Stimulated activated CD4-positive, alpha-beta T cell treated with anti-CD3 and anti-CD28 coated beads, Interleukin-2, amount 100 ng/mL, for 48 hours (primary cell): ENCODE results near the gene FNBP1L.
"Not testable (repeated sequence)": the region's sequence is repeated elsewhere in the genome, so short reads cannot be mapped to it uniquely, and the experiment has no call there.

Source experiments
- DNase-seq, 2 donors: peaks; one replicate each; pipeline ENCODE4 v3.0.0-alpha.2; 2020

The FNBP1L gene

GRCh38 chr1:93446837-93447451 is 974 bp upstream of the FNBP1L start:
- no peak for DNase-seq

- no peak for DNase-seq
These were observed 519 bp downstream of the FNBP1L start for GRCh38 chr1:93448292-93448982.

GRCh38 chr1:93448983-93449804 is 1.3 kb downstream of the FNBP1L start:
- DNase-seq: no peak

- DNase-seq: no peak
These were observed 2.4 kb downstream of the FNBP1L start for GRCh38 chr1:93450321-93450720.

- no peak for DNase-seq
These were observed 6.0 kb downstream of the FNBP1L start for GRCh38 chr1:93453911-93454310.

- DNase-seq: no peak
These were observed 11.2 kb downstream of the FNBP1L start for GRCh38 chr1:93459126-93459525.

- DNase-seq: no peak
These were observed 13.3 kb downstream of the FNBP1L start for GRCh38 chr1:93461236-93461635.

- DNase-seq: no peak
These were observed 16.0 kb downstream of the FNBP1L start for GRCh38 chr1:93463960-93464359.

GRCh38 chr1:93465371-93466082 is 17.6 kb downstream of the FNBP1L start:
- DNase-seq: not testable (repeated sequence)

GRCh38 chr1:93467606-93468005 is 19.7 kb downstream of the FNBP1L start:
- no peak for DNase-seq

- no peak for DNase-seq
These were observed 20.7 kb downstream of the FNBP1L start for GRCh38 chr1:93468662-93469061.

- not testable (repeated sequence) for DNase-seq
These were observed 21.3 kb downstream of the FNBP1L start for GRCh38 chr1:93469223-93469622.

- DNase-seq: no peak
These were observed 23.4 kb downstream of the FNBP1L start for GRCh38 chr1:93471284-93471683.

- DNase-seq: no peak
These were observed 24.0 kb downstream of the FNBP1L start for GRCh38 chr1:93471911-93472310.

- no peak for DNase-seq
These were observed 26.4 kb downstream of the FNBP1L start for GRCh38 chr1:93474321-93474720.

GRCh38 chr1:93475681-93476080 is 27.8 kb downstream of the FNBP1L start:
- DNase-seq: no peak

GRCh38 chr1:93479133-93479745 is 31.3 kb downstream of the FNBP1L start:
- not testable (repeated sequence) for DNase-seq

GRCh38 chr1:93481899-93482298 is 34.0 kb downstream of the FNBP1L start:
- DNase-seq: not testable (repeated sequence)

- no peak for DNase-seq
These were observed 35.3 kb downstream of the FNBP1L start for GRCh38 chr1:93483200-93483599.

GRCh38 chr1:93483606-93484005 is 35.7 kb downstream of the FNBP1L start:
- no peak for DNase-seq

- no peak for DNase-seq
These were observed 40.3 kb downstream of the FNBP1L start for GRCh38 chr1:93488207-93488606.

GRCh38 chr1:93489756-93490155 is 41.8 kb downstream of the FNBP1L start:
- DNase-seq: no peak

- DNase-seq: no peak
These were observed 42.4 kb downstream of the FNBP1L start for GRCh38 chr1:93490357-93490756.
